Measurements from ENCODE around the gene MAMLD1. TPM values are rescaled to one million over a fixed set of nuclear protein-coding genes. Genes with fewer than 3 reads are reported as not detected.

The MAMLD1 gene
- total RNA-seq, 1 donor from 2014 or later = 2.8 TPM

DNA sequence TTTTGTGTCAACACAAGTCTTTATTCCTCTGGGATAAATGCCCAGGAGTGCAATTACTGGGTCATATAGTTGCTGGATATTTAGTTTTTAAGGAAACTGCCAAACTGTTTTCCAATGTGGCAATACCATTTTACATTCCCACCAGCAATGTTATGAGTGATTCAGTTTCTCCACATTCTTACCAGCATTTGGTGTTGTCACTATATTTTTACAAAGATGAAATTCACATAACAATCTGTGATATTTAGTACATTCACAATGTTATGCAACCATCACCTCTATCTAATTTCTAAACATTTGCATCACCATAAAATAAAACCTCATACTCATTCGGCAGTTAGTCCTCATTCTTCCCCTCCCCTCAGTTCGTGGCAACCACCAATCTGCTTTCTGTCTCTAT is 75.0 kb downstream of the MAMLD1 start:
- TF ChIP-seq, protein P1, sequence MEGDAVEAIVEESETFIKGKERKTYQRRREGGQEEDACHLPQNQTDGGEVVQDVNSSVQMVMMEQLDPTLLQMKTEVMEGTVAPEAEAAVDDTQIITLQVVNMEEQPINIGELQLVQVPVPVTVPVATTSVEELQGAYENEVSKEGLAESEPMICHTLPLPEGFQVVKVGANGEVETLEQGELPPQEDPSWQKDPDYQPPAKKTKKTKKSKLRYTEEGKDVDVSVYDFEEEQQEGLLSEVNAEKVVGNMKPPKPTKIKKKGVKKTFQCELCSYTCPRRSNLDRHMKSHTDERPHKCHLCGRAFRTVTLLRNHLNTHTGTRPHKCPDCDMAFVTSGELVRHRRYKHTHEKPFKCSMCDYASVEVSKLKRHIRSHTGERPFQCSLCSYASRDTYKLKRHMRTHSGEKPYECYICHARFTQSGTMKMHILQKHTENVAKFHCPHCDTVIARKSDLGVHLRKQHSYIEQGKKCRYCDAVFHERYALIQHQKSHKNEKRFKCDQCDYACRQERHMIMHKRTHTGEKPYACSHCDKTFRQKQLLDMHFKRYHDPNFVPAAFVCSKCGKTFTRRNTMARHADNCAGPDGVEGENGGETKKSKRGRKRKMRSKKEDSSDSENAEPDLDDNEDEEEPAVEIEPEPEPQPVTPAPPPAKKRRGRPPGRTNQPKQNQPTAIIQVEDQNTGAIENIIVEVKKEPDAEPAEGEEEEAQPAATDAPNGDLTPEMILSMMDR (IDR thresholded peaks at IDR 0.05; ENCODE audit: unreplicated experiment) = no peak

GRCh38 chrX:150446151-150446550 is 83.0 kb downstream of the MAMLD1 start:
- Mint-ChIP-seq H3K9me3 (ENCODE audit: unreplicated experiment) (no peaks in the 10 kb centered on the region), H3K27ac (ENCODE audit: unreplicated experiment) (peak overlapping the region; percentile 80), H3K27me3 (ENCODE audit: unreplicated experiment) (peaks cover 1% of the 10 kb centered on the region), H3K4me3 (ENCODE audit: unreplicated experiment) (no peak overlapping the region), H3K36me3 (ENCODE audit: low read depth, unreplicated experiment) (no peaks in the 10 kb centered on the region), H3K4me1 (ENCODE audit: unreplicated experiment) (peaks cover 9% of the 10 kb centered on the region)
- TF ChIP-seq, protein P1 (IDR thresholded peaks at IDR 0.05; ENCODE audit: unreplicated experiment) = no peak
- no peak for DNase-seq (ENCODE audit: low spot score)

More for the DNA sequence above, 75.0 kb downstream of the MAMLD1 start:
- no peaks in the 10 kb centered on the region for H3K4me1 Mint-ChIP-seq (ENCODE audit: unreplicated experiment)
- H3K9me3 Mint-ChIP-seq (ENCODE audit: unreplicated experiment) = no peaks in the 10 kb centered on the region
- DNase-seq (ENCODE audit: low spot score) = no peak
- no peak overlapping the region for H3K27ac Mint-ChIP-seq (ENCODE audit: unreplicated experiment)
- no peaks in the 10 kb centered on the region for H3K36me3 Mint-ChIP-seq (ENCODE audit: low read depth, unreplicated experiment)
- no peak overlapping the region for H3K4me3 Mint-ChIP-seq (ENCODE audit: unreplicated experiment)
- peaks cover 2% of the 10 kb centered on the region for H3K27me3 Mint-ChIP-seq (ENCODE audit: unreplicated experiment)

DNA sequence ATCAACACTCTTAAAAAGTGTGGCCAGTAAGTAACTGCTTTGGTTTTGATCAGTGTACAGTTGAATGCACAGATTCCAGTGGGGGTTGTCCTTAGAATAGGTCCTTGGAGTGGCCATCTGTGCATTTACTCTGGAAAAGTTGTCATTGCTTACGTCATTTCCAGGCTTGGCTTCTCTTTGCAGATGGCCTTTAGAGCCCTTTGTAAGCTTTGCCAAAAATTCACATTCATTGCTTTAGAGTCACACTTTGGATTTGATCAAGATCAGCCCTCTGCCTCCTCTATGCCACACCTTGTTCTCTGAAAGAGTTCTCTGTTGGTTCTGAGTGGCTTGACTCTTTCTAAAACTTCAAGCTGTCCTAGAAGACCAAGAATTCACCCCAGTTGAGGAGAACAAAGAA is 83.9 kb downstream of the MAMLD1 start:
- DNase-seq (ENCODE audit: low spot score) = no peak
- TF ChIP-seq, protein P1 (IDR thresholded peaks at IDR 0.05; ENCODE audit: unreplicated experiment) = no peak
- H3K4me3 Mint-ChIP-seq (ENCODE audit: unreplicated experiment) = no peak overlapping the region
- no peaks in the 10 kb centered on the region for H3K9me3 Mint-ChIP-seq (ENCODE audit: unreplicated experiment)
- no peaks in the 10 kb centered on the region for H3K36me3 Mint-ChIP-seq (ENCODE audit: low read depth, unreplicated experiment)
- H3K4me1 Mint-ChIP-seq (ENCODE audit: unreplicated experiment) = peaks cover 9% of the 10 kb centered on the region
- no peak overlapping the region for H3K27ac Mint-ChIP-seq (ENCODE audit: unreplicated experiment)
- peaks cover 1% of the 10 kb centered on the region for H3K27me3 Mint-ChIP-seq (ENCODE audit: unreplicated experiment)

DNA sequence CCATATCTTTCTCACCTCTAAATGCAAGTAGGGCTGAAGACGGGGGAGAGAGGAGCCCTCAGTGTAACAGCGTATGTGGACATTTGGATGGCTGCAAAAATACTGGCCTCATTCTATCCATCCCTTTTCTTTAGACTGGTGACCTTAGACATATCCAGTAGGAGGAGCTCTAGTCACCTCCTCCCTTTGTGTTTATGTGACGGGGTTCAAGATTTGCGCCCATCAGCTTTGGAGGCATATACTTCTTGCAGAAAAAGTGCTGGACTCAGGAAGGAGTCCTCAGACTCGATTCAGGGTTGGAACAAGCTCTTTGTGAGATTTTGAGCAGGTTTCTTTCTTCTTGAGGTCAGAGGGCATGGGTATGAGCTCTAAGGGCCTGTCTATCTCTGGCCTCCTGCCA is 86.2 kb downstream of the MAMLD1 start:
- TF ChIP-seq, protein P1 (IDR thresholded peaks at IDR 0.05; ENCODE audit: unreplicated experiment) = no peak
- Mint-ChIP-seq H3K36me3 (ENCODE audit: low read depth, unreplicated experiment) (no peaks in the 10 kb centered on the region), H3K4me1 (ENCODE audit: unreplicated experiment) (peaks cover 9% of the 10 kb centered on the region), H3K4me3 (ENCODE audit: unreplicated experiment) (no peak overlapping the region), H3K27ac (ENCODE audit: unreplicated experiment) (no peak overlapping the region), H3K9me3 (ENCODE audit: unreplicated experiment) (no peaks in the 10 kb centered on the region), H3K27me3 (ENCODE audit: unreplicated experiment) (peaks cover 2% of the 10 kb centered on the region)
- DNase-seq (ENCODE audit: low spot score) = no peak

GRCh38 chrX:150450519-150451177 is 87.5 kb downstream of the MAMLD1 start:
- TF ChIP-seq, protein P1 (IDR thresholded peaks at IDR 0.05; ENCODE audit: unreplicated experiment) = no peak
- Mint-ChIP-seq H3K27me3 (ENCODE audit: unreplicated experiment) (peaks cover 2% of the 10 kb centered on the region), H3K36me3 (ENCODE audit: low read depth, unreplicated experiment) (peaks cover 4% of the 10 kb centered on the region), H3K9me3 (ENCODE audit: unreplicated experiment) (no peaks in the 10 kb centered on the region), H3K4me1 (ENCODE audit: unreplicated experiment) (peaks cover 4% of the 10 kb centered on the region), H3K27ac (ENCODE audit: unreplicated experiment) (no peak overlapping the region), H3K4me3 (ENCODE audit: unreplicated experiment) (no peak overlapping the region)
- no peak for DNase-seq (ENCODE audit: low spot score)

All from endothelial cell (in vitro differentiated cells).